Adrenal gland (tissue), 12 donors: ENCODE results near the gene ABCD2. TPM values are rescaled to one million over a fixed set of nuclear protein-coding genes. Genes with fewer than 3 reads are reported as not detected.
A peak's percentile ranks its signal among the peaks of the same experiment; 100 is the strongest.

Experiments used
- DNase-seq, 7 donors: peaks; one replicate each; pipeline ENCODE4 v3.0.0-alpha.2; 2019 to 2020
- H3K27ac ChIP-seq, 5 donors: fragments of 200-600 bp; sonication (generic) in 4 of 5; 1 replicate in 3 of 5; 2 replicates in 2 of 5; pipeline versions ENCODE4 v1.5.1 to v1.8.0; 2016 to 2020; ENCODE audit warnings: mild to moderate bottlenecking in 1 of 5
- H3K27me3 ChIP-seq: fragments of 200-600 bp; 2 replicates; pipeline ENCODE4 v1.8.0; 2021
- H3K36me3 ChIP-seq, 2 donors: fragments of 200-600 bp; replicated peaks in 1 of 2; 1 replicate in 1 of 2; 2 replicates in 1 of 2; pipeline versions ENCODE4 v1.5.1 to v1.8.0; 2018 to 2022
- H3K4me1 ChIP-seq, 2 donors: fragments of 200-600 bp; replicated peaks in 1 of 2; 1 replicate in 1 of 2; 2 replicates in 1 of 2; pipeline versions ENCODE4 v1.5.1 to v1.8.0; 2018 to 2021
- H3K4me3 ChIP-seq, 4 donors: fragments of 200-600 bp; sonication (generic) in 3 of 4; one replicate each; pipeline ENCODE4 v1.5.1; 2016 to 2018
- H3K9me3 ChIP-seq, 3 donors: fragments of 200-600 bp; sonication (generic) in 1 of 3; replicated peaks in 1 of 3; 1 replicate in 2 of 3; 2 replicates in 1 of 3; pipeline versions ENCODE4 v1.5.1 to v1.8.0; 2016 to 2021
- CTCF ChIP-seq, 6 experiments: fragments of 450-650 bp in 4 of 6; fragments of 200-600 bp in 2 of 6; sonication (generic) in 1 of 6; IDR thresholded peaks; 1 replicate in 5 of 6; 2 replicates in 1 of 6; pipeline versions ENCODE4 v1.5.1 to v1.8.0; 2016 to 2021; ENCODE audit warnings: antibody characterized with exemption in 6 of 6, mild to moderate bottlenecking in 2 of 6, moderate library complexity in 1 of 6
- POLR2A ChIP-seq, 2 donors: fragments of 450-650 bp; IDR thresholded peaks; one replicate each; pipeline ENCODE4 v1.6.1; 2017; ENCODE audit warnings: antibody characterized with exemption in 2 of 2, mild to moderate bottlenecking in 2 of 2, moderate library complexity in 1 of 2
- WGBS, 4 donors: extraction: QIAGEN DNeasy Blood & Tissue Kit in 2 of 4; methylation state at CpG; one replicate each; pipeline versions ENCODE4 v1.1.5 to v1.1.7; 2013 to 2017; 5-methylcytosine and 5-hydroxymethylcytosine counted together
- intact Hi-C, 2 donors: fragments of 100-400 bp; cut with DNase I; formaldehyde crosslinking; loops; one replicate each; pipeline versions ENCODE4 v1.14.1 to v1.15.0; 2022 to 2023
- polyA plus RNA-seq, 3 donors: library from polyadenylated mRNA; stranded (reverse); fragments of 200-250 nt in 2 of 3; fragments of 350-450 nt in 1 of 3; fragmentation: Illumina TruSeq in 1 of 3; extraction: RNeasy Lipid Tissue Mini Kit (QIAGEN cat#74804) in 1 of 3; gene quantifications; one replicate each; pipeline ENCODE4 v1.2.3, GENCODE V29; 2013 to 2014
- total RNA-seq, 9 donors: library from RNA; depleted of rRNA in 4 of 9; stranded (reverse); fragments of >200 nt in 4 of 9; fragments of 120-200 nt in 1 of 9; fragmentation: NEBNext Ultra II Directional in 1 of 9; extraction: Animal tissue kit (Norgen Biotek cat#: 25700) in 1 of 9; gene quantifications; one replicate each; pipeline versions ENCODE4 v1.1.0 to v1.2.4, GENCODE V29; 2013 to 2023
- donor health status: healthy with polysubstance abuse.
- donor health status: Bipolar disorder and iron deficiency.
- donor health status: DM: yes; HTN: yes; CAD: no.
- donor health status: DM: no; HTN: no; CAD: no.
- donor health status: DM: no; HTN: no; CAD: no.
- donor health status: DM: yes; HTN: yes; CAD: no.

The ABCD2 gene
- total and polyA plus RNA-seq, 12 donors: 0.40 to 3.5 (median 0.94) TPM

GRCh38 chr12:39586816-39587215, 32.8 kb downstream of the ABCD2 start:
- WGBS, 4 donors: 73 to 91% (median 85%) methylated on average over 1 of the region's 1 CpG
- no peaks in the 10 kb centered on the region for H3K36me3 ChIP-seq
- intact Hi-C loops: no loop called here

DNA sequence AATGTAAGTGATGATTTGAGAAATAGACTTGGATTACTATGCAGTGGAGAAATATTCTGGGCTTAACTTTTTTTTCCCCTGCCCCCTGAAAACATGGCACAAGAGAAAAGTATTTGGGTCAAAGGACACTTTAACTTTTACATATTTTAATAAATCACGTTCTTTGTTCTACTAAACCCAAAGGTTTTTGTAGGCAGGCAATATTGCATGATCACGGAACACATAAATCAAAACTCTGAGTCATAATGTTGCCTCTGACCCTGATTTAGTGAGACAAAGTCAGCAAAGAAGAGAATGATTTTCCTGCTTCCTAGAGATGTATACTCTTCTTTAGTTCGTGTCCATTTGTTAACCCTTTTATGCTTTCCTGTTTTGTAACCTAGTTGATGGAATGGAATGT, 38.0 kb downstream of the ABCD2 start:
- no peak overlapping the region for H3K4me3 ChIP-seq
- no peaks in the 10 kb centered on the region for H3K9me3 ChIP-seq
- no peak overlapping the region for H3K27ac ChIP-seq
- no peaks in the 10 kb centered on the region for H3K27me3 ChIP-seq
- 12 to 23% (median 16%) methylated on average over 3 of the region's 3 CpGs for whole genome bisulfite sequencing, 4 donors
- H3K4me1 ChIP-seq: peaks cover 0 to 5% of the 10 kb centered on the region in 2 donors
- peak in 3 of 7 donors; percentile 5 to 15 (median 9) for DNase-seq
- no peaks in the 10 kb centered on the region for H3K36me3 ChIP-seq
- intact Hi-C loops: no loop called here
- TF ChIP-seq CTCF (IDR thresholded peaks at IDR 0.05): no peak
- TF ChIP-seq POLR2A (IDR thresholded peaks at IDR 0.05): no peak

More at GRCh38 chr12:39586816-39587215, 32.8 kb downstream of the ABCD2 start:
- TF ChIP-seq CTCF (IDR thresholded peaks at IDR 0.05) (no peak), POLR2A (IDR thresholded peaks at IDR 0.05) (no peak)
- no peak overlapping the region for H3K27ac ChIP-seq
- H3K4me1 ChIP-seq: no peaks in the 10 kb centered on the region
- no peak overlapping the region for H3K4me3 ChIP-seq
- H3K27me3 ChIP-seq: no peaks in the 10 kb centered on the region
- no peaks in the 10 kb centered on the region for H3K9me3 ChIP-seq
- DNase-seq: no peak

- DNase-seq: no peak
- 69 to 91% (median 79%) methylated on average over 1 of the region's 1 CpG for WGBS, 4 donors
- no peaks in the 10 kb centered on the region for H3K27me3 ChIP-seq
- TF ChIP-seq CTCF (IDR thresholded peaks at IDR 0.05) (no peak), POLR2A (IDR thresholded peaks at IDR 0.05) (no peak)
- no peaks in the 10 kb centered on the region for H3K36me3 ChIP-seq
- H3K4me1 ChIP-seq: no peaks in the 10 kb centered on the region
- H3K4me3 ChIP-seq: no peak overlapping the region
- intact Hi-C loops: no loop called here
- no peaks in the 10 kb centered on the region for H3K9me3 ChIP-seq
- no peak overlapping the region for H3K27ac ChIP-seq
Observed at GRCh38 chr12:39575498-39575875, 44.1 kb downstream of the ABCD2 start.

DNA sequence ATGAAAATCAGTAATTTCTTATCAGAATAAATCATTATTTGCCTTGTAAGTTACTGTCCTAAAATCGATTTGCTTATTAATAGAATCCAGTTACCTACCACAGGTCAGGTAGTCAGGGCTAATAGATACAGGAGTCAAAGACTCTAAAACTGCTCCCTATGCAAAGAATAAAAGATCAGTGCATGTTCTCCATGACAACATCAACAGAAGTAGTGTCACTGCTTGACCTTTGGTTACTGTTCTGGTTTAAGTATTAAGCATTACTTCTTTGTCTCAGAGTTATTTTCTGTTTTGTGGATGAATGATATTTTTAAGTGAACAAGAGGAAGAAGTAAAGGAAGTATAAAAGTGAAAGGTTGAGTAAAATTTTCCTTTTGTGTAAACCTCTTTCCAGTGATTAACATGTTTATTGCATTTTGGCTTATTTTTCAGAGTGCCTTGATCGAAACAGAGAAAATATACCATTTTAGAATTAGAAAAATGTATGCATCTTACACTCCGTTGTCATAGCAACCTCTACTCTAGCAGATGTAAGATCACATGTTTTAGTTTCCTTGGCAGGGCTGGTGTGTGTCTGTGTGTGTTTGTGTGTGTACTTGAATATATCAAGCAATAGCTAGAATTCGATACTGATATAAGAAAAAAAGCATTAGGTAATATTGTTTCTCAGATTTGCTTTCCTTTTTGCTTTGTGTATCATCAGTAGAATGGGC, 44.7 kb downstream of the ABCD2 start:
- H3K27ac ChIP-seq: no peak overlapping the region
- no peaks in the 10 kb centered on the region for H3K27me3 ChIP-seq
- no peak for DNase-seq
- no peaks in the 10 kb centered on the region for H3K36me3 ChIP-seq
- H3K4me3 ChIP-seq: no peak overlapping the region
- intact Hi-C loops: no loop called here
- WGBS, 4 donors: 77 to 82% (median 80%) methylated on average over 4 of the region's 4 CpGs
- H3K4me1 ChIP-seq: no peaks in the 10 kb centered on the region
- TF ChIP-seq POLR2A (IDR thresholded peaks at IDR 0.05) (no peak), CTCF (IDR thresholded peaks at IDR 0.05) (no peak)
- no peaks in the 10 kb centered on the region for H3K9me3 ChIP-seq
